GM20000 (cell line): ENCODE measurements around the gene RAX.
A peak's percentile ranks its signal among the peaks of the same experiment; 100 is the strongest.

Experiments used
- DNase-seq: peaks from one replicate; pipeline ENCODE4 v3.0.0; 2012; ENCODE audit warnings: low spot score
- TF ChIP-seq, protein P1 (sequence below): IDR thresholded peaks from 2 replicates; pipeline ENCODE4 v1.5.1; 2012; ENCODE audit warnings: mild to moderate bottlenecking, control low read depth; ENCODE audit errors: extremely low read depth, missing control alignments

The RAX gene

DNA sequence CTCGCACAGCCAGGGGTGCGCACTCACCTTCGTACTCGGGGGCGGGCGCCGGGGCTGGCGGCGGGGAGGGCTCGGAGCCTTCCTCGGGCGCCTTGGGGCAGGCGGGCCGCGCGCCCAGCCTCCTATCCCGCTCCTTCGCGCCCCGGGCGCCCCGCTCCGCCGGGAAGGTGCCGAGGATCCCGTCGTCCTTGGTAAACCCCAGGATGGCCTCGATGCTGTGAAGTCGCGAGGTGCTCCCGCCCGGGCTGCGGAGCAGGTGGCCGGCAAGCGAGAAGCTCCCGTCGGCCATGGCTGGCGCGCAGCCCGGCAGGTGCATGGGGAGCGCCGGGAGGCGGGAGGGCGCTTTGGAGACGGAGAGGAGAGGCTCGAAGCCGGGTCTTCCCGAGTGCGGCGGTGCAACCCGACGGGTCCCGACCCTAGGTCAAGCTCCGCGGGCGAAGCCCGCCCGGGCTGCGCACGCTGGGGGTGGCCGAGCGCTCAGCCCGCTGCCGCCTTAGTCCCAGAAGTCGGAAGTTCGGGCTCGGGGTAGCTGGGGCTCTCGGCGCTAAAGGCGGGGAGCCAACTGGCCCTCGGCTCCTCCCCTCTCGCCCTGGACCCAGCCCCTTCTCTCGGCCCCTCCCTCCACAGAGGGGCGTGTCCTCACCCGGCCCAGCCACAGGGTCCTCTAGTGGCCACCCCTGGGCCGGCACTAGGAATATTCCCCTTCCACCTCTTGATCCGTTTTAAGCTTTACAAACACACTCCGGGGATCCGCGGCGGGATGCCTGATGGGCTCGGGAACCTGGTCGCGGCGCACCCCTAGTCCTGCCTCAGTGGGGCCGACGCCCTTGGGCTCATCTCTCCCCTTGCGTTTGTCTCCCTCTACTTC lies at the start of gene RAX:
Gene RAX (minus strand): TSS at position 564 of the 868 bp plus-strand sequence. CDS start 248 bp downstream, at position 316.
- peak; percentile 80 for DNase-seq

DNA sequence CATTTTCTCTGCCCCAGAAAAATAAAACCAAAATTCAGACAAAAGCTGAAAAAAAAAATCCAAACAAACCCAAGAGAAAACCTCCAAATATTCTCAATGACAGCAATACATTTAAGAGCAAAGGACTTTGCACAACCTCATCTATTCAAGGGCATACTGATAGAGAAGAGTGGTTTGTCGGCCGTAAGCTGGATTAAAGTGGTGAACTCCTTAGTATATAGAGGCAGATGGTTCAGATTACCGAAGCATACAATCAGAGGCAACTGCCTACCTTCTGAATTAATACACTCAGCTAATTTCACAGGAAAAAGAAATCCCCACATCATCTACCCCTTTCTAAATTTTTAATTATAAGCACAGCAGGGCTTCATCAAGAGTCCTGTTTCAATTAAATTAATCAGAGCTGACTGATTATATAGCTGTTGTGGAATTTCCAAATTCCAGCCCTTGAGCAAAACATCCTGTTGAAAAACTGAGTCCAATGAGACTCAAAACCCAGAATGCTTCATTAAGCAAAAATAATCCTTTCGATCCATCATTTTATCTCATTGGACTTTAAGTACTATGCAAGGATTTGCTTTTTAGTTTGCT lies 45.3 kb upstream of the RAX start, which contains the start of gene CPLX4:
Gene CPLX4 (minus strand): TSS at position 190 of the 591 bp plus-strand sequence. CDS start 187 bp downstream, at position 3.
- no peak for DNase-seq
- TF ChIP-seq, protein P1, sequence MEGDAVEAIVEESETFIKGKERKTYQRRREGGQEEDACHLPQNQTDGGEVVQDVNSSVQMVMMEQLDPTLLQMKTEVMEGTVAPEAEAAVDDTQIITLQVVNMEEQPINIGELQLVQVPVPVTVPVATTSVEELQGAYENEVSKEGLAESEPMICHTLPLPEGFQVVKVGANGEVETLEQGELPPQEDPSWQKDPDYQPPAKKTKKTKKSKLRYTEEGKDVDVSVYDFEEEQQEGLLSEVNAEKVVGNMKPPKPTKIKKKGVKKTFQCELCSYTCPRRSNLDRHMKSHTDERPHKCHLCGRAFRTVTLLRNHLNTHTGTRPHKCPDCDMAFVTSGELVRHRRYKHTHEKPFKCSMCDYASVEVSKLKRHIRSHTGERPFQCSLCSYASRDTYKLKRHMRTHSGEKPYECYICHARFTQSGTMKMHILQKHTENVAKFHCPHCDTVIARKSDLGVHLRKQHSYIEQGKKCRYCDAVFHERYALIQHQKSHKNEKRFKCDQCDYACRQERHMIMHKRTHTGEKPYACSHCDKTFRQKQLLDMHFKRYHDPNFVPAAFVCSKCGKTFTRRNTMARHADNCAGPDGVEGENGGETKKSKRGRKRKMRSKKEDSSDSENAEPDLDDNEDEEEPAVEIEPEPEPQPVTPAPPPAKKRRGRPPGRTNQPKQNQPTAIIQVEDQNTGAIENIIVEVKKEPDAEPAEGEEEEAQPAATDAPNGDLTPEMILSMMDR, result no peak

More for the DNA sequence above, at the start of gene RAX:
- TF ChIP-seq, protein P1, result peak; percentile 16

DNA sequence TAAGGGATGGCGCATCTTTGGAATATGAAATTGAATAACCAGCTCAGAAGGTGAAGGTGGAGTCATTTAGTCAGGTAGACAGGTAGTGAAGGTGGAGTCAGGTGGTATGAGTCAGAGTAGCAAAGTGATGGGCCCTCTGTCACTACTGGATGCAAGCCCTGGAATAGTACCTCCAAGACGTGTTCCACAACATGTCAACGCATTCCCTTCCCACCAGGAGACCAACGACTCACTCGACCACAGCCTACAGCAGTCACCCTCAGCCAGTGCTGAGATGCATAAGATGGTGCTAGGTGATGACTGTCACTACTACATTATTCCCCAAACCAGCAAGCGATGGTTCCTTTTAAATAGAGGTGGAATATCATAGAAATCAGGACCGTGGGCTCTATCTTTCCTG lies 38.4 kb upstream of the RAX start:
- TF ChIP-seq, protein P1, result no peak
- DNase-seq, result no peak

DNA sequence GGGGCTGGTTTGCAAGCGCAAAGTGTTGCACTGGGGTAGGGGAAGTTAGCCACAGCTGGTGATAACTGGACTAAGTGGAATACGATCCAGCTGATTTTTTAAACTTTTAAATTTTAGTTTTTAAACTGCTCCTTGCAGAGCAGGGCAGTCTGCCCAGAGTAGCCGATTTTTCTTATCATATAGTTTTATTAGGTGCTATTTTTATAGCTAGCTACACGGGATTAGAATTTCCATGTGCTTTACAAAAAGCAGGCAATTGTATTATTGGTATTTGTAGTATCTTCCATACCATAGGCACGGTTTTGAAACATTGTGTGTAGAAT lies 35.6 kb upstream of the RAX start:
- DNase-seq, result no peak
- TF ChIP-seq, protein P1, result no peak

DNA sequence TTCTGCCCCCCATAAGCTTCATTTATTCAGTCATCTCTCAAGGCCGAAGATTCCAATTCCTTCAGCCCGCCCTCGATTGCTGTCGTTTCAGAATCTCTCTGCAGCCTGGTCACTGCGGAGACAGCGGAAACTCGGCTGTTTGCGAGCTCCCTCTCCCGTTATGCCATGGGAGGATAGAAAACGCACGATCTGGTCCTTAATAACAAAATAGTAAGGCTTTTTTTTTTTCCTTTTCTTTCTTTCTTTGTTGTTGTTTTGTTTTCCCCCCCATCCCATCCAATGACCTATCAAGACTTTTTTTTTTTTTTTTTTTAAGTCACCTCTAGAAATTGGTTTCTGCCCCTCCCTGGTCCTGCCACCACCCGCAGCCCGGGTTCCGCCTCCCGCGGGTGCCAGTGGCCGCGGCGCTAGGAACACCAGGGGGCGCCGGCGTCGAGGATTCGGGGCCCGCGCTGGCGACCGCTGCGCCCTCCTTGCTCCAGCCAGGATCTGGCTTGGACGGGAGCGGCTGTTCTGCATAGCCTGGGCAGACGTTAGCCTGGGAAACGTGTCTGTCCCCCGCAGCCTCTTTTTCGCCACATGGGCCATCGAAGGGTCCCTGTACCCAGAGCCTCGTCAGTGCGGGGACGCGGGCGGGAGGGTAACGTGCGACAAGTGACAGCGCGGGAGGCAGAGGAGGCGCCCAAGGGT lies 35.1 kb upstream of the RAX start:
- TF ChIP-seq, protein P1, result peak; percentile 88

DNA sequence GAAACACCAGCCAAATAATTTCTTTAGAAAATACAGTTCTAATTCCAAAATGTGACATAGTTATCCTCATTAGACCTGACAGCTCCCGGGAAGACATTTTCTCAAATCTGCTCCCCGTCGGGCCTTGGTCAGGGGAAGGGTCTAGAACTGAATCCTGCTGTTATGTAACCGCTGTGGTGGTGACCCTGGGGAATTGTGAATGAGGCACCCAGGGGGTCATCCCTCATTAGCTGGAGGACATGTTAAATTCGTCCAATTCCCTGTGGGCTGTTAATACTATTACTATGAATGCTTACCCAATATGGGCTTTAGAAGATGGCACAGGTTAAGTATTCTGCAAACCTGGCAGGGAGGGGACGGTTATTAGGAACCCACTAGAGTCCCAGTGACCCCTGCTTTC lies 33.4 kb upstream of the RAX start:
- no peak for DNase-seq
- TF ChIP-seq, protein P1, result no peak

More for the DNA sequence above, 35.1 kb upstream of the RAX start:
- DNase-seq, result peak; percentile 80

DNA sequence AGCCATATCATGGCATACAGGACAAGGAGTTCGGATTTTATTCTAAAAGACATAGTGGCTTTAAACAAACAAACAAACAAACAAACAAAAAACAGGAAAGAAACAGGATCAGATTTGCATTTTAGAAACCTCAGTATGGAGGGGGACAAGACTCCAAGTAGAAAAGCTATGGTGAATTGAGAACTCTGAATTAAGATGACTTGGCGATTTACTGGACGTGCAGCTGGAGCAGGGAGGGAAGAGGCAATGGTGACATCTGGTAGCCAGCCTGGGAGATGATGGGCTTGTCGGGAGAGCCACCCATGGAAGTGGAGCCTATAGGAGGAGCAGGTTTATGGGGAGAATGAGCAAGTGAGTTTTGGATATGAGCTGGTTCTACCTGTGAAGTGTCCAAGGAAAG lies 32.0 kb upstream of the RAX start:
- TF ChIP-seq, protein P1, result no peak
- DNase-seq, result no peak
